Thyroid gland (tissue), 4 donors: ENCODE results near the gene IPMK. TPM values are rescaled to one million over a fixed set of nuclear protein-coding genes. Genes with fewer than 3 reads are reported as not detected.
"Not testable (repeated sequence)": the region's sequence is repeated elsewhere in the genome, so short reads cannot be mapped to it uniquely, and the experiment has no call there.

Experiments
- DNase-seq, 2 donors: peaks; one replicate each; pipeline ENCODE4 v3.0.0-alpha.2; 2019
- H3K27ac ChIP-seq, 3 donors: fragments of 200-600 bp; sonication (generic); 1 replicate in 2 of 3; 2 replicates in 1 of 3; pipeline ENCODE4 v1.5.1; 2016 to 2019; ENCODE audit warnings: mild to moderate bottlenecking in 1 of 3, moderate library complexity in 1 of 3
- H3K27me3 ChIP-seq: fragments of 200-600 bp; sonication (generic); one replicate; pipeline ENCODE4 v1.5.1; 2019
- H3K36me3 ChIP-seq, 2 donors: fragments of 200-600 bp; sonication (generic); one replicate each; pipeline ENCODE4 v1.5.1; 2016 to 2019
- H3K4me1 ChIP-seq, 2 donors: fragments of 200-600 bp; sonication (generic); one replicate each; pipeline ENCODE4 v1.5.1; 2017 to 2019
- H3K4me3 ChIP-seq, 3 donors: fragments of 200-600 bp; sonication (generic); replicated peaks in 1 of 3; 1 replicate in 2 of 3; 2 replicates in 1 of 3; pipeline ENCODE4 v1.5.1; 2016; ENCODE audit warnings: mild to moderate bottlenecking in 1 of 3
- H3K9me3 ChIP-seq: fragments of 200-600 bp; sonication (generic); one replicate; pipeline ENCODE4 v1.5.1; 2017
- CTCF ChIP-seq, 6 experiments: fragments of 200-600 bp in 3 of 6; fragments of 450-650 bp in 3 of 6; sonication (generic) in 3 of 6; IDR thresholded peaks; one replicate each; pipeline ENCODE4 v1.5.1; 2016 to 2019; ENCODE audit warnings: antibody characterized with exemption in 6 of 6, mild to moderate bottlenecking in 2 of 6, inconsistent platforms in 1 of 6, moderate library complexity in 1 of 6
- POLR2A ChIP-seq, 2 donors: fragments of 450-650 bp; IDR thresholded peaks; one replicate each; pipeline ENCODE4 v1.6.1; 2017; ENCODE audit warnings: antibody characterized with exemption in 2 of 2, mild to moderate bottlenecking in 2 of 2, moderate library complexity in 1 of 2
- WGBS, 2 donors: methylation state at CpG; one replicate each; pipeline ENCODE4 v1.1.5; 2017; 5-methylcytosine and 5-hydroxymethylcytosine counted together
- intact Hi-C: fragments of 100-400 bp; cut with DNase I; formaldehyde crosslinking; loops from one replicate; pipeline ENCODE4 v1.15.1; 2023
- total RNA-seq, 4 donors: library from RNA; depleted of rRNA; stranded (reverse); fragments of >200 nt; gene quantifications; one replicate each; pipeline ENCODE4 v1.2.3, GENCODE V29; 2016

The IPMK gene
- total RNA-seq, 4 donors from 2014 or later = 6.3 to 11.7 (median 8.5) TPM

DNA sequence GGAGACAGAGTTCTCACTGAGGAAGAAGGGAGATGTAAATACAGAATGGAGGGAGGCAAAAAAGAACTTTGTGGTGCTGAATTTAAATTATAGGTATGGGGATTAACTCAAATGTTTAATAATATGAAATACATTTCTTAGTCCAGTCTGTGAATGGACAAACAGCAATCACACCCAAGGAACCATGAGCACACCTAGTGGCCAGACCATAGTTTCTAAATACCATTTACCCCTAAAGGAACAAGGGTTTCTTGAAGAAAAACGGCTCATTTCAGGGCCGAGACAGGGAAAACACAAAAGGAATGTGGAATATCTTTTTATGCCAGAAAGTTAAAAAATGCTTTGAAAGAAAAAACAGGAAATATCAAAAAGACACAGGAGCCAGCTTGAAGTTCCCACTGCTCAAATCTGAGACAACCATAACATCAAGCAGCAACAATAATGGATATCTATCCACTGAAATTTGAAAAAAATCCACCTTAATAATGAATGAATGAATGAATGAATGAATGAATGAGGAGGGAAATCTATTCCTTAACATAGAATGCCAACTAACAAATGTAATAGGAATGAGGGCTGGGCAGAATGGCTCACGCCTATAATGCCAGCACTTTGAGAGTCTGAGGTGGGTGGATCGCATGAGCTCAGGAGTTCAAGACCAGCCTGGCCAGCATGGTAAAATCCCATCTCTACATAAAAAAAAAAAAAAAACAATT, 8.6 kb downstream of the IPMK start:
- H3K4me3 ChIP-seq = no peak overlapping the region
- intact Hi-C loops = no loop called here
- H3K4me1 ChIP-seq = no peaks in the 10 kb centered on the region
- WGBS, 2 donors = 91 to 95% methylated on average over 4 of the region's 4 CpGs
- no peak overlapping the region for H3K27ac ChIP-seq
- H3K36me3 ChIP-seq = no peaks in the 10 kb centered on the region
- no peaks in the 10 kb centered on the region for H3K27me3 ChIP-seq
- TF ChIP-seq CTCF (IDR thresholded peaks at IDR 0.05) (no peak), POLR2A (IDR thresholded peaks at IDR 0.05) (no peak)
- DNase-seq = no peak
- no peaks in the 10 kb centered on the region for H3K9me3 ChIP-seq

- H3K36me3 ChIP-seq, DNase-seq, H3K4me1 ChIP-seq, H3K27me3 ChIP-seq, intact Hi-C loops, H3K9me3 ChIP-seq, H3K4me3 ChIP-seq, H3K27ac ChIP-seq: not testable (repeated sequence)
- 96% methylated on average over 7 of the region's 7 CpGs for WGBS, 2 donors
These were observed 11.5 kb downstream of the IPMK start for GRCh38 chr10:58256013-58256780.

GRCh38 chr10:58254644-58255043, 13.1 kb downstream of the IPMK start:
- H3K36me3 ChIP-seq = no peaks in the 10 kb centered on the region
- TF ChIP-seq CTCF (IDR thresholded peaks at IDR 0.05) = no peak
- no peak for TF ChIP-seq POLR2A (IDR thresholded peaks at IDR 0.05)
- H3K4me1 ChIP-seq = no peaks in the 10 kb centered on the region
- 0 to 59% methylated on average over 1 of the region's 1 CpG for WGBS, 2 donors
- H3K27ac ChIP-seq = no peak overlapping the region
- intact Hi-C loops = no loop called here
- H3K27me3 ChIP-seq = no peaks in the 10 kb centered on the region
- no peak overlapping the region for H3K4me3 ChIP-seq
- no peaks in the 10 kb centered on the region for H3K9me3 ChIP-seq
- no peak for DNase-seq

DNA sequence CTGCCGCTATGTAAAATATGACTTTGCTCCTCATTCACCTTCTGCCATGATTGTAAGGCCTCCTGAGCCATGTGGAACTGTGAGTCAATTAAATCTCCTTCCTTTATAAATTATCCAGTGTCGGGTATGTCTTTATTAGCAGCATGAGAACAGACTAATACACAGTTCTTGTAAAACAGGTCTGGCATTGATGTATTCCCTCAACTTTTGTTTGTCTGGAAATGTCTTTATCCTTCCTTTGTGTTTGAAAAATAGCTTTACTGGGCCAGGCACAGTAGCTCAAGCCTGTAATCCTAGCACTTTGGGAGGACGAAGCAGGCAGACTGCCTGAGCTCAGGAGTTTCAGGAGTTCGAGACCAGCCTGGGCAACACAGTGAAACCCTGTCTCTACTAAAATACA, 14.5 kb downstream of the IPMK start:
- Histone ChIP-seq H3K4me3 (no peak overlapping the region), H3K9me3 (no peaks in the 10 kb centered on the region), H3K27me3 (no peaks in the 10 kb centered on the region), H3K27ac (no peak overlapping the region), H3K4me1 (no peaks in the 10 kb centered on the region), H3K36me3 (no peaks in the 10 kb centered on the region)
- intact Hi-C loops = no loop called here
- TF ChIP-seq CTCF (IDR thresholded peaks at IDR 0.05) (no peak), POLR2A (IDR thresholded peaks at IDR 0.05) (no peak)
- no peak for DNase-seq
- 73 to 81% methylated on average over 4 of the region's 4 CpGs for WGBS, 2 donors

- H3K27me3 ChIP-seq, DNase-seq, intact Hi-C loops, H3K4me1 ChIP-seq, H3K36me3 ChIP-seq, H3K27ac ChIP-seq, H3K9me3 ChIP-seq, H3K4me3 ChIP-seq: not testable (repeated sequence)
- WGBS, 2 donors = 78 to 80% methylated on average over 3 of the region's 3 CpGs
These were observed 23.0 kb downstream of the IPMK start for GRCh38 chr10:58244666-58245065.

- H3K4me3 ChIP-seq, intact Hi-C loops, DNase-seq, H3K9me3 ChIP-seq, H3K36me3 ChIP-seq, H3K4me1 ChIP-seq, H3K27ac ChIP-seq, H3K27me3 ChIP-seq: not testable (repeated sequence)
- WGBS, 2 donors = 84% methylated on average over 11 of the region's 28 CpGs
These were observed 23.5 kb downstream of the IPMK start for GRCh38 chr10:58244242-58244641.

DNA sequence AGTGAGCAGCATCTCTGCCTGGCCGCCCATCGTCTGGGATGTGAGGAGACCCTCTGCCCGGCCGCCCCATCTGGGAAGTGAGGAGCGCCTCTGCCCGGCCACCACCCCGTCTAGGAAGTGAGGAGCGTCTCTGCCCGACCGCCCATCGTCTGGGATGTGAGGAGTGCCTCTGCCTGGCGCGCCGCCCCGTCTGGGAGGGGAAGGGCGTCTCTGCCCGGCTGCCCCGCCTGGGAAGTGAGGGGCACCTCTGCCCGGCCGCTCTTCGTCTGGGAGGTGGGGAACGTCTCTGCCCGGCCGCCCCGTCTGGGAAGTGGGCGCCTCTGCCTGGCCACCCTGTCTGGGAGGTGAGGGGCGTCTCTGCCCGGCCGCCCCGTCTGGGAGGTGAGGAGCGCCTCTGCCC, 23.9 kb downstream of the IPMK start:
- H3K27ac ChIP-seq, H3K36me3 ChIP-seq, H3K27me3 ChIP-seq, intact Hi-C loops, H3K9me3 ChIP-seq, DNase-seq, H3K4me1 ChIP-seq, H3K4me3 ChIP-seq: not testable (repeated sequence)
- WGBS, 2 donors = 99 to 100% methylated on average over 7 to 16 of the region's 31 CpGs
